Stimulated activated CD4-positive, alpha-beta T cell treated with anti-CD3 and anti-CD28 coated beads, TNF-alpha, amount 100 ng/mL, for 48 hours (primary cell): ENCODE results near the gene PPP1R2B.
"Not testable (repeated sequence)": the region's sequence is repeated elsewhere in the genome, so short reads cannot be mapped to it uniquely, and the experiment has no call there.

Source experiments
- DNase-seq, 3 donors: peaks; one replicate each; pipeline ENCODE4 v3.0.0-alpha.2; 2020; ENCODE audit warnings: low read depth in 3 of 3

PPP1R2B gene

DNA sequence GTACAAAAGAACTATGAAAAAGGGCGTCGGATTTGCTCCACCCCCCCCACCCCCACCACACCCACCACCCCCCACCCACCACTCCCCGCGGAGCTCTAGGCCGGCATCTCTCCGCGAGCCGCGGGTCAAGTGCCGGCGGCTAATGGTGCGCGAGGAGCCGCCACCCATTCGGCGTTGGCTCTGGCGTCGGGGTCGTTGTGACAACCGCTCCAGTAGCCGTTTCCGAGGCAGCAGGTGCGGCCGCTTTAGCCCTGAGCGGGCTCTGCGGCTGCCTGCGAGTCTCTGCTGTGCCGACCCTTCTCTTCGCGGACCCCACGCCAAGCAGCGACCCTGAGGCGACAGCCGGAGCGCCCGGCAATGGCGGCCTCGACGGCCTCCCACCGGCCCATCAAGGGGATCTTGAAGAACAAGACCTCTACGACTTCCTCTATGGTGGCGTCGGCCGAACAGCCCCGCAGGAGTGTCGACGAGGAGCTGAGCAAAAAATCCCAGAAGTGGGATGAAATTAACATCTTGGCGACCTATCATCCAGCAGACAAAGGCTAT lies at the start of gene PPP1R2B:
Gene PPP1R2B, plus strand, starts transcription at position 90 of the 546 bp plus-strand sequence. Its CDS starts 268 bp downstream, at position 358.
- no peak for DNase-seq

DNA sequence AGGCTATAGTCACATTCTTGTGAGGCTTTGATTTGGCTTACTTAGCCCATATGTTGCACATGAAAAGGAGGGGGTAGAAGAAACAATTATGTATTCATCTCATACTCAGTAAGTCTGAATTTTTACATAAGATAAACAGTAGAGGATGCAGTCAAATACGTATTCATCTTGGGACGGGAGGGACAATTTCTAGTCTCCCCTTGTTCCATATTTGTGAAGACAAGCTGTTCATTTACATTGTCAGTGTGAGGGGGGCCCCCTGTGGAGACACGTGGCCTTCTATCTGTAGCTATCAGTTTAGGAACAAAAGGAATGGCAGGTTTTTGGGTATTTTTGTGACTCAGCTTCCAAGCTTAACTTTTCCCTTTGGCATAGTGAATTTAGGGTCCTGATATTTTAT lies 49.2 kb upstream of the PPP1R2B start:
- no peak for DNase-seq

DNA sequence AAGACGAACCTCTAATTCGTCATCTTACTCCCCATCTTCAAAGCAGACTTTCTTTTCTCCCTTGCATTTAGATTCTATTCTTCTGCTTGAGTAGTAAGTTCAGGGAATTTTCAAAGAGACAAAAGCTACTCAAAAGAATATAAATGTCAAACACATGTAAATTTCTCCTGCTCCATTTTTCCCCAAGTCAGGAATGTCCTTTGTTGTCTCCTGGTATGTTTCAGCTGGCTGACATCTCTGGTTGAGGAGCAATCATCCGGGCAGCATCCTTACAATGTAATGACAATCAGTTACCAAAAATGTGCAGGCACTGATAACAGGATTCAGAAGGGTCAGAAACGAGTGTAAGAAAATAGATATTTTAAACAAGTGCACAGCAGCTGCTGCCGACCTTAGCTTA lies 47.6 kb upstream of the PPP1R2B start:
- DNase-seq: no peak

DNA sequence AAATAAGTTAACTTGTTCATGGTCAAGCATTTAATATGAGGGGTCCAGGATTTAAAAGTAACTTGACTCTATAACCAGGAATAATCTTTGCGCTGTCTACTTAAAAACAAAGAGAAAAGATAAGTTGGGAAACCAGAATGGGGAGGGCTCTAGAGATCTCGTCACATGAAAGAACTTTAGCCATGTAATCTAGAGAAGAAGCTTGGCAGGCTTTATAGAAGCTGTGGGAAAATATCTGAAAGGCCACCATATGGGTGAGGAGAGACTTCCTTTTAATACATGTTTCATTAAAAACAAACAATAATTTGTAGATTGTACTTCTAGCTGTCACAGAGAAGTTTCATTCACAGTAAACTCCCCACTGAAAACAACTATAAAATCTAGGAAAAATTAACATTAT lies 46.7 kb upstream of the PPP1R2B start:
- DNase-seq: no peak

DNA sequence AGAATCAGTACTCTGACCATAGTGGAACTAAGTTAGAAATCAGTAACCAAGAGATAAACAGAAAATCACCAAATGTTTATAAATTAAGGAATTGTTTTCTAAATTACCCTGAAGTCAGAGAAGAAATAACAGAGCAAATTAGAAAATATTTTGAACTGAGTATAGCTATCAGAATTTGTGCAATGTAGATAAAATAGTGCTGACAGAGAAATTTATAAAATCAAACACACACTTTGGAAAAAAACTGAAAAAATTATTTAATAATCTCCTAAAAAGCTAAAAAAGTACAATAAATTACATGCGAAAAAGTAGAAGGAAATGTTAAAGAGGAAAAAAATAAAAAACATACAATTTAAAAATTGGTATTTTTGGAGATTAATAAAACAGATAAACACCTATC lies 37.1 kb upstream of the PPP1R2B start:
- no peak for DNase-seq

DNA sequence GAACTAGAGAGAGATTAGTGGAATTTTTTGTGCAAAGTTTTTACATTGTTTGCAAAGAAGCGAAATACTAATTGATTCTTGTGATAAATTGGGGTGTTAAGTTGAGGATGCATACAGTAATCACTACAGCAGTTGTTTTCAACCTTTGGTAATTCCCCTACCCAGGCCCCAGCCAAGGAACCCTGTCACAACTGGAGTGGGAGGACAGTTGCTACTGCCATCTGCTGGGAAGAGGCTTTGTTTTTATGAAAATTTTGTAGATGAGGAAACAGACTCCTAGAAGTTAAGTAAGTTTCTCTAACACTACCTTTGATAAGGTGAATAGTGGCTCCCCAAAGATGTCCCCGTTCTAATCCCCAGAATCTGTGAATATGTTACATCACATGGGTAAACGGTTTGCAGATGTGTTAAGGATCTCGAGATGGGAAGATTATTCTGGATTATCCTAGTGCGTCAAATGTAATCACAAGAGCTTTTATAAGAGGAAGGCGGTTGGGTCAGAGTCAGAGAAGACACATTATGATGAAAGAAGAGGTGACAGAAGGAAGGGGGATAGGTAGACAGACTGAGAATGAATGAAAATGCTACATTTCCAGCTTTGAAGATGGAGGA lies 34.0 kb upstream of the PPP1R2B start:
- peak in 2 of 3 donors; percentile 6 to 11 for DNase-seq

DNA sequence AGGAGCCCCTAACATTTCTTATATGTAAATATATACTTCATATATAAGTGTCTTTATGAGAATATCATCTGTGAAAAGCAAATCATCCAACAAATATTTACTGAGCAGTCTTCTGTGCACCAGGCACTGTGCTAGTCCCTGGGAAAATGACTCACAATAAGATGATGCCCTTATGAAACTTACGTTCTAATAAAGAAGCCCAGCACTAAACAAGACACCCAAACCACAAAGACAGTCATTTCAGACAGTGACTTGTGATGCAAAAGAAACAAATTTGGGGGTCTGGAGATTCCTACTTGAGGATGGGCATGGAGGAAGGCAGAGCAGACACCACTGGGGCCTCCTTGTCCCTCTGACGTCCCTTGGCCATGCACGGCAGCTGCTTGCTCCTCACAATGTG lies 30.6 kb upstream of the PPP1R2B start:
- no peak for DNase-seq

DNA sequence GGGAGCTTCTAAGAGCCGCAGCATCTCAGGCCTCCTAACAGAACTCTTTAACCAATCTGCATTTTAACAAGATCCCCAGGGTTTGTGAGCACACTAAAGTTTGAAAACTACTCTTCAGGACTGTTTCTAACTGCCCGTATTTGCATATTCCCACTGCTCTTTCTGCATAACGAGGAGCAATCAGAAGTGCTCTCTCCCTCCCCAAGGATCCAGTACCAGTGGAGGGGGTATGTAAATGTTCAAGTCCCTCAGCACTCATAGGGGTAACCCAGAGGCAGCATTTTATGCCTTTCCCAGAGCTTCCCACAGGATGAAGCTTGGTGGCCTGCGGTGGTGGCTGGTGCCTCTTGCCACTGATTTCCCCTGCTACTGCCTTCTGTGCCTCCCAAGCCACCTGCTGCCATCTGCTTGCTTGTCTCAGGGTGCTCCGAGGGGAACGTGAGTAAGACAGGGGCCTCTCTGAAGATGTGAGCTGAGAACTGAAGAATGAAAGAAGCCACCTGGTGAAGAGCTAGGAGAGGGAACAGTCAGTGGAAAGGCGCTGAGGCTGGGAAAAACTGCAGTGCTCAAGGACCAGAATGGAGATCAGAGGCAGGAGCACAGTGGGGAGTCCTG lies 30.0 kb upstream of the PPP1R2B start:
- DNase-seq: no peak

DNA sequence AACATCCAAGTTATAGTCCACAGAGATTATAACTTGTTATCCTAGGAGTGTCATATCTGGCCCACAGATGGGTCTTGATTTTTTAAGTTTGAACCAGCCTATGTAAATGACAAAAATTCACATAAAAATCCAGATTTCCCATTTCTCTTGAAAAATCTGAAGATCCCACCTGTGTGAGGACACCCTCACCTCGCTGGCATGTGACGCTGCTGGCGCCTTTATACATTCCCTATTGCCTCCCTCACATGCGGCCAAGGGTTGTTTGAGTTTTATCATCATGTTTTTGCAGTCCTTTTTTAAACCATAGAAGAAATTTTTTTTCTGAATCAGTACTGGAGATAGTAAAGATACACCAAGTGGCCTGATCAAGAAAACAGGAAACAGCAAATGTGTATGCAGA lies 25.9 kb upstream of the PPP1R2B start:
- DNase-seq: no peak

DNA sequence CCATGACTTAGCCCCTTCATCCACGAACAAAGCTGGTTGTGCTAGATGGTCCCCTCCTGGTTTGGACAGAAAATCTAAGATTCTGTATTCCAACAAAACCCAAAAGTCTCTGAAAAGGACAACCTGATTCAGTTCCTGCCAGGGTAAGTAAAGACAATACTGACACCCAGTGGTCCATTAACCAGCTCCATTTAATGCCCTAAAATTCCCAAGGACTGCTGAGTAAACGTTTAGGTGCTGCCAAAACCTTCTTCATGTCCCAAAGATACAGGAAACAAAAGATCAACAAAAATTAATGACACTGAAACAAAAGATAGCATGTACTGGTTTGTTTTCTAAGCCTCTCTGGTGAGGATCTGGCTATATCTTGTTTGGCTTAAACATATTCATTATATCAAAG lies 25.3 kb upstream of the PPP1R2B start:
- no peak for DNase-seq

DNA sequence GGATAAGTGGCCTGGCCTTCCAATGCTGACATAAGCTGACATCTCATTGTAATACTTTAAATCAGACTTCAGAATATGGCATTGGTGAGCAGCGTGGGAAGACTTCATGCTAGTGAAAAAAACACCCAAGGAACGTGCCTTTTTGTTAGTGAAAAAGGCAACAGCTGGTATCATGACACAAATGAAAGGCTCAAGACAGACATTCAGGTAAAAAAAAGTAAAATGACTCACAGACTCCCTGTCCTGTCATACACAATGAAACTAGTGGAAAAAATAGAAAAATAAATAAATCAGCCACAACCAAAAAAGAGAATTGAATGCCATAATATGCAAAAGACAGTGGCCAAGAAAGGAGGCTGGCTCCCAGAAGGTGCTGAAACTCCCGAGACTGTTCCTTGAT lies 24.4 kb upstream of the PPP1R2B start:
- DNase-seq: no peak

DNA sequence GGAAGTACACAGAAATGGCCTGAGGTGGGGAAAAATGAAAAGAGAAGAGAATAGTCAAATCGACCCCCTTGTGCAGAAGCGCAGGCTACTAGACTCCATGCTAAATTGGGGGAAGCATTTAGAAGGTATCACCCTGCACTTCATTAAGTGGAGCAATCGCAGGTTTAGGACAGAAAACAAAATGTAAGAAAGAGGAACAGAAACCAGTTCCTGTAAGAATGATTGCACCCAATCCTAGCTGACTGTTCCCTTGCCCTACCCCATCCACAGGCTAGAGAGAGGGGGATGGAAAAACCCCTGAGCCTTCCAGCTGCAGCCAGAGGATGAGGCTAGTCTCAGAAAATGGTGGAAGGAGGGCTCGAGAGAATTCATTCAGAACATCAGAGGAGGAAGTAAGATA lies 23.9 kb upstream of the PPP1R2B start:
- DNase-seq: no peak

DNA sequence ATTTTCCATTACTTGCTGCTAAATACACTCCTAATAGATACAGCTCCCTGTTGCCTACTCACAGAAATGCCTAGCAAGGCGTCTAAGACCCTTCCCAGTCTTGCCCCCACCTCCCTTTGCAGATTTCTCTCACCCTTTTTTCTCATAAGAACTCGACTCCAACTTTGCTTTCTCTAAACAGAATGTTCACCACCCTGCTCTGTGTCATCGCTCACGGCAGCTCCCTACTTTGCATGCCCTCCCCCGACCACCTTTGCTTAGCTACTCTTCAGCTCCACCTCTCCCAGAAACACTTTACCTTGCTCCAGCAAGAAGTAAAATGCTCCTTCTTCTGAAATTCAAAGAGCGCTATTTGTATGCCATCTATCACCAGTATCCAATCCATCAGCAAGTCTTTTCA lies 15.2 kb upstream of the PPP1R2B start:
- DNase-seq: no peak

DNA sequence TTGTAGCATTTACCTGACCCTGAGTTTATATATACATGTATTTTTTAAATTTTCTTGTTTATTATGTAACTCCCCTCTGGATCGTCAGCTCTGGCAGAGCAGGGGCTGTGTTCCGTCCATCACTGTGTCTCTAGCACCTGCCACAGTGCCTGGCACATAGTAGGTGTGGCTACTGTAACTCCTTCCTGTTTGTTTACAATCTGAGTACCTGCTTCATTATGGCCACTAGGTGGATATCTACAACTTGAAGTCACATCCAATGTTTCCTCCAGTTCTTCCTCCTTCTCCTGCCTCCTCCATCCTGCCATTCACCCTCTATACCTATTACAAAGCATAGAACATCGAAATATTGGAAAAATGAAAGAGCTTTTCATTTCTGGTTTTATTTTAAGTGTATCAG lies 14.2 kb upstream of the PPP1R2B start:
- no peak for DNase-seq

DNA sequence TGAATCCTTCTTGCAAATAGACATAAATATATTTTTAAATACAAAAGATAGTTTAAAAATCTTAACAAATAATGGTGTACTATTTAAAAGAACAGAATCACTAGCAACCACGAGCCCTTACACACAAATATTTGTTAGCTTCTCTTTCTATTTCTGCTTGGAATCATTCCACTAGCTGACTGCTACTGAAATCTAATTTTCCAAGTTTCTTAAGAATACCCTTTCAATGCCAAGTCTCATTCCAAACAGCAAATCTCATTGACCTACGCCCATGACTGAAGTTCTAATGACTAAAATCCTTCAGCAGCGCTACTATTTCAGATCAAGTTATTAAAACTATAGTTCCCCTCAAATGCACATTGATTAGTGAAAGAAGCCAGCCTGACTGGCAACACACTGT lies 13.2 kb upstream of the PPP1R2B start:
- DNase-seq: no peak

DNA sequence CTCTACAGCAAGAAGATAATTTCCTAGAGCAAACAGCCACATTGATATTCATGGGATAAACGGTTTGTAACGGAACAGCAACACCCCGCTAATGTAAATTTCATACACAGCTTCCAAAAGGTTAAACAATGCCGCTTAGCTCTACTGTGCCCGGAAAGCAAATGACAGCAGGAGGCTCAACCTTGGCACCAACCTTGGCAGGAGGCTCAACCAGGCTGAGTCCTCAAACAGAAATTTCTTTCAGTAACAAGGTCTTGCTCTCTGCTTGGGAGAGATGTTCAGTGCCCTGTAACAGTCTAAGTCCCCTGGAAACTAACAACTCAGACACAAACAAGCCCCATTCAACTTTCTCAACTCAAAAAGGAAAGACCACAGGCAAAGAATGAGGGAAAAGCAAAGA lies 11.1 kb upstream of the PPP1R2B start:
- no peak for DNase-seq

DNA sequence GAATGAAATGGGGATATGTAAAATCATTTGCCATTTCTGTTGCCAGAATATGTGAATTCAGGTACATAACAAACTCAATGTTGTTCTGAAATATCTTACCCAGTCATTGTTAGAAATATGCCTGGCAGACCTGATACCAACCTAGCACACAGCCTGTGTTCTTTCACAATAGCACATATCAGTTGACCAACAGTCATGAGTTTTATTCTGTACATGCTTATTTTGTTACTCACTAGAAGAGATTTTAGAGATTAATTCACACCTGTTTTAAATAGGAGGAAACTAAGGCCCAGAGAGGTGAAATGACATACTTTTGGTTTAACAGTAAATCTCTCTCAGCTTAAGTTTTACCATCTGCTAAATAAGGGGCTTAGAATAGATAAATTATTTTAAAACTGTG lies 8.4 kb upstream of the PPP1R2B start:
- DNase-seq: no peak

DNA sequence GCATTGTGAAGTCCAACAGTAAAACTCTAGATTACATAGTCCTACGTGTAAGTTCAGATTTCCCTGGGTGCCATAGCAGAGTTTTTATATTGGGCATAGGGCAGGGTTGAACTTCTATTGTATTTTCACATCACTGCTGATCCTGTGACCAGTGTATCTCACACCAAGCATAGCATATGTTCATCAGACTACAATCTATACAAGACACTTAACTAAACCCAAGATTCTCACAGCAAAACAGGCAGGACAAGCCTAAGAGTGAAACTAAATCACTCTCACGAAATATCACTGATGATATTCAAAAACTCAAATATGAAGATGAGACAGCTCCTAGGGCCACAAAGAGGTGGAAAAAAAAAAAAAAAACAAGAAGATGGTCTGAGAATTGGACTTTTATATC lies 3.2 kb upstream of the PPP1R2B start:
- no peak for DNase-seq

DNA sequence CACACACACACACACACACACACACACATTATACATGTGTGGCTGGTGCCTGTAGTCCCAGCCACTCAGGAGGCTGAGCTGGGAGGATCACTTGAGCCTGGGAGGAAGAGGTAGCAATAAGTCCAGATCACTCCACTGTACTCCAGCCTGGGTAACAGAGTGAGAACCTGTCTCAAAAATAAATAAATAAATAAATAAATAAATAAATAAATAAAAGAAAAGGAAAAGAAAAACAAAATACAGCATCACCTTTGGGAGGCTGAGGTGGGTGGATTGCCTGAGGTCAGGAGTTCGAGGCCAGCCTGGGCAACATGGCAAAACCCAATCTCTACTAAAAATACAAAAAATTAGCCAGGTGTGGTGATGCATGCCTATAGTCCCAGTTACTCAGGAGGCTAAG lies 1.6 kb upstream of the PPP1R2B start:
- not testable (repeated sequence) for DNase-seq

DNA sequence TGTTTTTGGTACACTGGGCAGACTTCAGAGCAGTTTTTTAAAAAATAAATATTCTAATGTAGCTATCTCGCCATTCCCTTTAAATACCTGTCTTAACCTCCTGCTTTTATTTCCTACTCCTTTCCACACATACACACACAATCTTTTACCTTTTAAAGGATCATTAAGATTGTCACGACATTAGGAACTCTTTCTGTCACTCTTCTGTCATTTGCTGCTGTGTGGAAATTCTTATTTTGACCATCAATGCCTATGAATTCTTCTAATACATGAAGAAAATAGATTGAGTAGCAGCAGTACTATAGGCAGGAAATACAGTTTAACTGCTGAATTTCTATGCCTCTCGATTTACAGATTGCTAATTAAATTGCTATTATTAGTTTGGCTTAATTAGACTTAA lies 1.8 kb downstream of the PPP1R2B start:
- DNase-seq: no peak

DNA sequence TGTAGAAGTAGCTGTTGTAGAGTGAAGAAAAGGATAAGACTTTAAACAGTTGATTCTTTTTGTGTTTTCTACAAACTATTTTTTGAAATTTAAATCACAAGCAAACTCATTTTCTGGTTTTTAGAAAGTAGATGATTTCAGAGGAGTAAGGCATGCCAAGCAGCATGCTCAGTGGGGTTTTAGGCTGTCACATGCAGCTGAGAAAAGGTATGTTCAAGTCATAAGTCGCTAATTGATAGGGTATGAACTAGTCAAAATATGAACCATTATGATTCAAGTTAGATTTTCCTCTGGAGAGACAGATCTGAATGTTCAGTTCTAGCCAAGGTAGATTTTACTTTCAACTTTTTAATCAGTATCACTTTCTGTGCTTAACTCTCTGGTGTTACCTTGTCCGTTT lies 3.0 kb downstream of the PPP1R2B start:
- not testable (repeated sequence) for DNase-seq

DNA sequence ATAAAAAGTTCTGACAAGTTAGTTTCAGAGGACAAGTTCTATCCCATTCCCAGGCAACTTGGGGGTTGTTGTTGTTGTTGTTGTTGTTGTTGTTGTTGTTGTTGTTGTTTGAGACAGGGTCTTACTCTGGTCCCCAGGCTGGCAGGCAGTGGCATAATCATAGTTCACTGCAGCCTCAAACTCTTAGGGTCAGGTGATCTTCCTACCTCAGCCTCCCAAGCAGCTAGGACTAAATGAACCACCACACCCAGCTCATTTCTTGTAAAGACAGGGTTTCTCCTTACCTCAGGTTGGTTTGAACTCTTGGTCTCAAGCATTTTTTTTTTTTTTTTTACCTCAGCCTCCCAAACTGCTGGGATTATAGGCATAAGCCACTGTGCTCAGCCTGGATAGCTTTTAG lies 15.3 kb downstream of the PPP1R2B start:
- no peak for DNase-seq

DNA sequence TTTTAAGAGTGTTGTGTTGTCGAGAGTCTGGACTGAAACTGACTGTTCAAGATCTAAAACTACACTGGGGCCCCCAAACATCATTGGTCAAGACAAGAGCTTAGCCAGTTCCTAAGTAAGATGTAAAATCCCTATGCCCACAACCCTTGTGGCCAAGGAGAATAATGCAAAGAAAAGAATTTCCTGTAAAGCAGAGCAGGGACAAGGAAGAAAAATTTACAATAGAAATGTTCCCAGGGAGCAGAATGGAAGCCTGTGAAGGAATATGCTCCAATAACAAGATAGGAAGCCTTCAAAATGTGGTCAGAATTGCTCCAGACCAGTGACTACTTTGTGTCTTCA lies 20.4 kb downstream of the PPP1R2B start:
- no peak for DNase-seq

DNA sequence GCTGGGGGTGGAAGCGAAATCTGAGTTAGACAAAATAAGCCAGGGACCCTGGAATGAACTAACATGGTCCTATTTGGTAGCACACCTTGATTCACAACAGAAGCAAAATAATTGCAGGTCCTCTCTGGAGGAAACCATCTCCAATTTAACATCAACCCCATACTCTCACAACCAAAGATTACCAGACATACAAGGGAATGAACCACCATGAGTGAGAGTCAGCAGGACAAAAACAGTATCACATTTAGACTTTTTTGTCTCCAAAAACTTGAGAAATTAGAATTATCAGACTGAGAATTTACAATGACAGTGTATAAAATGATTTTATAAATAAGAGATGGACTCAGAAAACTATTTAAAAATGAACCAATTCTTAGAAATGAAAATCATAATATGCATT lies 21.1 kb downstream of the PPP1R2B start:
- no peak for DNase-seq
